ENCODE measurements around the gene NAA11. TPM values are rescaled to one million over a fixed set of nuclear protein-coding genes. Genes with fewer than 3 reads are reported as not detected.

Gene NAA11
- total RNA-seq: 10 to 100 TPM; 17.2 to 23.0 TPM
- polyA plus RNA-seq (ENCODE audit: insufficient read depth, low read depth, low replicate concordance): 17.9 TPM
- long read RNA-seq, donor 1: 0 reads
- long read RNA-seq, donor 2, partial matches to known transcripts: 0 of 2 reads
- long read RNA-seq, donor 2, other reads (novel, unspliced or antisense): 0 of 2 reads

GRCh38 chr4:79325864-79326328, at the start of gene NAA11:
Gene NAA11 (minus strand): TSS chr4:79326061. CDS start chr4:79325877, 184 bp downstream.
- Histone ChIP-seq H3K27ac (peak within 1 kb of the TSS in 1 of 2 donors; percentile 26), H3K36me3 (ENCODE audit: low read depth, missing control alignments) (no peaks in the 10 kb centered on the region), H3K4me1 (no peaks in the 10 kb centered on the region), H3K9me3 (no peaks in the 10 kb centered on the region), H3K4me3 (peak within 1 kb of the TSS; percentile 40 to 53), H3K27me3 (no peaks in the 10 kb centered on the region)
- WGBS, 2 donors: 63 to 75% methylated on average over 19 of the region's 19 CpGs
- intact Hi-C loops (cut with DNase I; ENCODE audit: low total_unique reads): no loop called here
- peak; percentile 66 for DNase-seq
- TF ChIP-seq CTCF (IDR thresholded peaks at IDR 0.05) (no peak), POLR2A (IDR thresholded peaks at IDR 0.05) (no peak)

GRCh38 chr4:79370026-79370425, 44.2 kb upstream of the NAA11 start:
- H3K27ac ChIP-seq: no peak overlapping the region
- no peak for DNase-seq
- no peak overlapping the region for H3K4me3 ChIP-seq
- 70 to 77% methylated on average over 2 of the region's 2 CpGs for WGBS, 2 donors
- H3K27me3 ChIP-seq: no peaks in the 10 kb centered on the region
- H3K36me3 ChIP-seq (ENCODE audit: low read depth, missing control alignments): no peaks in the 10 kb centered on the region
- TF ChIP-seq POLR2A (IDR thresholded peaks at IDR 0.05) (no peak), CTCF (IDR thresholded peaks at IDR 0.05) (no peak)
- no peaks in the 10 kb centered on the region for H3K9me3 ChIP-seq
- intact Hi-C loops (cut with DNase I; ENCODE audit: low total_unique reads): no loop called here
- no peaks in the 10 kb centered on the region for H3K4me1 ChIP-seq

GRCh38 chr4:79367096-79367495, 41.2 kb upstream of the NAA11 start:
- Histone ChIP-seq H3K4me1 (no peaks in the 10 kb centered on the region), H3K27ac (no peak overlapping the region), H3K27me3 (no peaks in the 10 kb centered on the region), H3K36me3 (ENCODE audit: low read depth, missing control alignments) (no peaks in the 10 kb centered on the region), H3K4me3 (no peak overlapping the region), H3K9me3 (no peaks in the 10 kb centered on the region)
- TF ChIP-seq CTCF (IDR thresholded peaks at IDR 0.05) (no peak), POLR2A (IDR thresholded peaks at IDR 0.05) (no peak)
- intact Hi-C loops (cut with DNase I; ENCODE audit: low total_unique reads): no loop called here
- no peak for DNase-seq
- WGBS, 2 donors: 93 to 97% methylated on average over 2 of the region's 2 CpGs

- no peaks in the 10 kb centered on the region for H3K9me3 ChIP-seq
- no peak overlapping the region for H3K27ac ChIP-seq
- H3K36me3 ChIP-seq (ENCODE audit: low read depth, missing control alignments): no peaks in the 10 kb centered on the region
- intact Hi-C loops (cut with DNase I; ENCODE audit: low total_unique reads): no loop called here
- no peaks in the 10 kb centered on the region for H3K27me3 ChIP-seq
- H3K4me1 ChIP-seq: no peaks in the 10 kb centered on the region
- no peak overlapping the region for H3K4me3 ChIP-seq
- no peak for DNase-seq
- TF ChIP-seq POLR2A (IDR thresholded peaks at IDR 0.05) (no peak), CTCF (IDR thresholded peaks at IDR 0.05) (no peak)
These were observed 40.6 kb upstream of the NAA11 start for GRCh38 chr4:79366422-79366821.

GRCh38 chr4:79364061-79364460, 38.2 kb upstream of the NAA11 start:
- H3K9me3 ChIP-seq: no peaks in the 10 kb centered on the region
- DNase-seq: no peak
- no peaks in the 10 kb centered on the region for H3K27me3 ChIP-seq
- H3K36me3 ChIP-seq (ENCODE audit: low read depth, missing control alignments): no peaks in the 10 kb centered on the region
- intact Hi-C loops (cut with DNase I; ENCODE audit: low total_unique reads): no loop called here
- H3K4me3 ChIP-seq: no peak overlapping the region
- TF ChIP-seq POLR2A (IDR thresholded peaks at IDR 0.05) (no peak), CTCF (IDR thresholded peaks at IDR 0.05) (no peak)
- no peak overlapping the region for H3K27ac ChIP-seq
- H3K4me1 ChIP-seq: no peaks in the 10 kb centered on the region
- 85 to 89% methylated on average over 6 of the region's 6 CpGs for WGBS, 2 donors
